Measurements from ENCODE around the gene AR. TPM values are rescaled to one million over a fixed set of nuclear protein-coding genes. Genes with fewer than 3 reads are reported as not detected.

Gene AR
- total RNA-seq, 1 donor from 2014 or later = 10.4 TPM

DNA sequence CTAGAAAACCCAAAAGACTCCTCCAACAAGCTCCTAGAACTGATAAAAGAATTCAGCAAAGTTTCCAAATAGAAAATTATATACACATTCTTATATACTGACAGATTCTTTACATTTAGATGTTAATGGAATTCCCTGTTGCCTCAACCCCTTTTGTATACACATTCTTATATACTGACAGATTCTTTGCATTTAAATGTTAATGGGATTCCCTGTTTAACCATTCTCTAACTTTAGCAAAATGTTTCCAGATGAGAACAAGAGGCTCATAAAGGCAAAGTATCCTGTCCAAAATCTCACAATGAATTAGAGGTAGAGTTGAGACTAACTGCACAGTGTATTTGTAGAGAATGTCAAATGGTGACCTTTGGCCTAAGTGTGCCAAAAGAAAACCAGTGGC lies 23.1 kb upstream of the AR start:
- Mint-ChIP-seq H3K36me3 (ENCODE audit: unreplicated experiment) (no peaks in the 10 kb centered on the region), H3K4me1 (ENCODE audit: unreplicated experiment) (no peaks in the 10 kb centered on the region), H3K4me3 (ENCODE audit: unreplicated experiment) (no peak overlapping the region), H3K27me3 (ENCODE audit: unreplicated experiment) (peaks cover 5% of the 10 kb centered on the region), H3K9me3 (ENCODE audit: unreplicated experiment) (peaks cover 9% of the 10 kb centered on the region), H3K27ac (ENCODE audit: unreplicated experiment) (no peak overlapping the region)
- DNase-seq (ENCODE audit: extremely low spot score, unreplicated experiment) = no peak
- no peak for TF ChIP-seq CTCF (IDR thresholded peaks at IDR 0.05)

GRCh38 chrX:67523002-67523681 lies 20.7 kb upstream of the AR start:
- Mint-ChIP-seq H3K9me3 (ENCODE audit: unreplicated experiment) (peaks cover 3% of the 10 kb centered on the region), H3K27ac (ENCODE audit: unreplicated experiment) (no peak overlapping the region), H3K4me1 (ENCODE audit: unreplicated experiment) (no peaks in the 10 kb centered on the region), H3K27me3 (ENCODE audit: unreplicated experiment) (peaks cover 7% of the 10 kb centered on the region), H3K4me3 (ENCODE audit: unreplicated experiment) (no peak overlapping the region), H3K36me3 (ENCODE audit: unreplicated experiment) (no peaks in the 10 kb centered on the region)
- TF ChIP-seq CTCF (IDR thresholded peaks at IDR 0.05) = no peak
- DNase-seq (ENCODE audit: extremely low spot score, unreplicated experiment) = no peak

GRCh38 chrX:67523932-67524331 lies 19.9 kb upstream of the AR start:
- H3K4me1 Mint-ChIP-seq (ENCODE audit: unreplicated experiment) = no peaks in the 10 kb centered on the region
- peaks cover 3% of the 10 kb centered on the region for H3K9me3 Mint-ChIP-seq (ENCODE audit: unreplicated experiment)
- H3K36me3 Mint-ChIP-seq (ENCODE audit: unreplicated experiment) = no peaks in the 10 kb centered on the region
- no peak for TF ChIP-seq CTCF (IDR thresholded peaks at IDR 0.05)
- H3K27ac Mint-ChIP-seq (ENCODE audit: unreplicated experiment) = no peak overlapping the region
- H3K4me3 Mint-ChIP-seq (ENCODE audit: unreplicated experiment) = no peak overlapping the region
- DNase-seq (ENCODE audit: extremely low spot score, unreplicated experiment) = no peak
- peaks cover 10% of the 10 kb centered on the region for H3K27me3 Mint-ChIP-seq (ENCODE audit: unreplicated experiment)

DNA sequence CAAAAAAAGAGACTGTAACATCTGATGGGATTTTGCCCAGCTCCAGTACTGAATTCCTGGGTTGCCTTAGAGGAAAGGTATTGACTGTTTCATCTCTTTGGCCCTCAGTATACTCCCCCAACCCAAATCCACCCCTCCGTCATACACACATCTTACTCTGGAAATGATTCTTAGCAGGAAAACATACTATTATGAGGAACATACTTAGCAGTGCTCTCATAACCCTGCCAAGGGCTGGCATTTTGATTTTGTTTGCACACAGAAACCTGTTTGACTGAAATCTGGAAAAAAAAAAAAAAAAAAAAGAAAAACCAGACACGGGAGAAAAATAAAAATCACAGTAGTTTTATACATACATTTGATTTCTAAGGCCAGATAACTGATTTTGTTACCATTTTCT lies 19.4 kb upstream of the AR start:
- Mint-ChIP-seq H3K27ac (ENCODE audit: unreplicated experiment) (no peak overlapping the region), H3K4me1 (ENCODE audit: unreplicated experiment) (no peaks in the 10 kb centered on the region), H3K9me3 (ENCODE audit: unreplicated experiment) (peaks cover 3% of the 10 kb centered on the region), H3K27me3 (ENCODE audit: unreplicated experiment) (peaks cover 11% of the 10 kb centered on the region), H3K36me3 (ENCODE audit: unreplicated experiment) (no peaks in the 10 kb centered on the region), H3K4me3 (ENCODE audit: unreplicated experiment) (no peak overlapping the region)
- no peak for TF ChIP-seq CTCF (IDR thresholded peaks at IDR 0.05)
- DNase-seq (ENCODE audit: extremely low spot score, unreplicated experiment) = no peak

DNA sequence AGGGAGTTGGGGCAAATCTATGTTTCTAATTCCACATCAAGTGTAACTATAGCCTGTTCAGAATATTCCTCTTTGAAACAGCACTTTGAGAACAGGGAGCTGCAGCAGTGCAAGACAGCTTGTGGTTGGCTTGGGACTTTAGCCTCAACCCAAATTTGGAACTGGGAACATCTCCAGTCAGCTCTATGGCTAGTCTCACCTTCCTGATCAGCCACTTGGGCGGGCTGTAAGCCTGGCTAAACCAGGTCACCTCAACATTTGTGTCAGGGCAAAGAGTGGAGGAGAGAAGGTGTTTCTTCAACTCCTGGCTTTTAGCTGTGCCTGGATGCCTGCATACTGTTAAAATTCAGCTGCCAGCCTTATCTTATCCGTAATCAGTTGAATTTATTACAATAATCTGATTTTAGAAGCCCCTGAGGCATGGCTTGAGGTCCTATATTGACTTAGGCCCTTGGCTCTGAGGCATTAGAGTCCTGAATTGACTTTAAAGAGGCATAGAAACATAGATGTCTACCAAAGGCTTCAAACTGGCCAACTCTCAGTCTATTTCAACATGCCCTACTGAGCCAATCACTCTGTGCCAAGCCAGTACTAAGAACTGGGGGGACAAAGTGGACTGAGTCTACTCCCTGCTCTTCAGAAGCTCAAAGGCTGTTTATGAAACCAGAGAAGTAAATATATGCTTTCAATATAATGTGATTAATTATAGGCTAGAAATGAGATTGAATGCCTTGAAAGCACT lies 18.7 kb upstream of the AR start:
- TF ChIP-seq CTCF (IDR thresholded peaks at IDR 0.05) = no peak
- peaks cover 13% of the 10 kb centered on the region for H3K27me3 Mint-ChIP-seq (ENCODE audit: unreplicated experiment)
- H3K27ac Mint-ChIP-seq (ENCODE audit: unreplicated experiment) = no peak overlapping the region
- no peaks in the 10 kb centered on the region for H3K9me3 Mint-ChIP-seq (ENCODE audit: unreplicated experiment)
- no peaks in the 10 kb centered on the region for H3K36me3 Mint-ChIP-seq (ENCODE audit: unreplicated experiment)
- H3K4me1 Mint-ChIP-seq (ENCODE audit: unreplicated experiment) = no peaks in the 10 kb centered on the region
- no peak for DNase-seq (ENCODE audit: extremely low spot score, unreplicated experiment)
- H3K4me3 Mint-ChIP-seq (ENCODE audit: unreplicated experiment) = no peak overlapping the region

Data from osteocyte (in vitro differentiated cells).